MG63 (cell line): ENCODE data around the gene RPLP2. TPM values are rescaled to one million over a fixed set of nuclear protein-coding genes. Genes with fewer than 3 reads are reported as not detected.

Experiments
- DNase-seq: peaks from one replicate; pipeline ENCODE4 v3.0.0-alpha.2; 2020
- H3K27me3 ChIP-seq: fragments of 250-450 bp; sonication (Bioruptor Pico); 2 replicates; pipeline ENCODE4 v1.5.1; 2020; ENCODE audit warnings: mild to moderate bottlenecking, moderate library complexity
- H3K36me3 ChIP-seq: fragments of 250-450 bp; sonication (Bioruptor Pico); 2 replicates; pipeline ENCODE4 v1.5.1; 2020; ENCODE audit warnings: mild to moderate bottlenecking, moderate library complexity
- H3K4me3 ChIP-seq: fragments of 250-450 bp; sonication (Bioruptor Pico); 2 replicates; pipeline ENCODE4 v1.5.1; 2020; ENCODE audit warnings: mild to moderate bottlenecking, moderate library complexity
- H3K9me3 ChIP-seq: fragments of 250-450 bp; sonication (Bioruptor Pico); 2 replicates; pipeline ENCODE4 v1.5.1; 2020; ENCODE audit warnings: mild to moderate bottlenecking, moderate library complexity
- total RNA-seq: library from RNA; depleted of rRNA; stranded (reverse); fragments of >200 nt; shearing (Covaris generic); gene quantifications from 2 replicates; pipeline ENCODE4 v1.2.3, GENCODE V29; 2014; ENCODE audit warnings: low replicate concordance; rRNA removed

Gene RPLP2
- 770 and 1,105 TPM in 2 replicates for total RNA-seq

GRCh38 chr11:809287-810039 is at the start of gene RPLP2:
Gene RPLP2, plus strand, starts transcription at chr11:809967. Its CDS starts 268 bp downstream, at chr11:810235.
- Histone ChIP-seq H3K36me3 (peaks cover 53% of the 10 kb centered on the region), H3K4me3 (peak within 1 kb of the TSS; percentile 82), H3K9me3 (no peaks in the 10 kb centered on the region), H3K27me3 (no peaks in the 10 kb centered on the region)
- peak; percentile 98 for DNase-seq

GRCh38 chr11:760236-760635 is 49.5 kb upstream of the RPLP2 start:
- no peak for DNase-seq
- Histone ChIP-seq H3K4me3 (no peak overlapping the region), H3K9me3 (no peaks in the 10 kb centered on the region), H3K36me3 (peaks cover 92% of the 10 kb centered on the region), H3K27me3 (no peaks in the 10 kb centered on the region)

GRCh38 chr11:761526-762108 is 48.1 kb upstream of the RPLP2 start:
- Histone ChIP-seq H3K4me3 (no peak overlapping the region), H3K9me3 (no peaks in the 10 kb centered on the region), H3K36me3 (peaks cover 95% of the 10 kb centered on the region), H3K27me3 (no peaks in the 10 kb centered on the region)
- DNase-seq = no peak

- Histone ChIP-seq H3K27me3 (no peaks in the 10 kb centered on the region), H3K9me3 (no peaks in the 10 kb centered on the region), H3K36me3 (peaks cover 95% of the 10 kb centered on the region), H3K4me3 (no peak overlapping the region)
- peak; percentile 67 for DNase-seq
These were observed 47.2 kb upstream of the RPLP2 start for GRCh38 chr11:762421-763072.

GRCh38 chr11:763073-763463 is 46.7 kb upstream of the RPLP2 start:
- DNase-seq = no peak
- Histone ChIP-seq H3K9me3 (no peaks in the 10 kb centered on the region), H3K36me3 (peaks cover 91% of the 10 kb centered on the region), H3K4me3 (no peak overlapping the region), H3K27me3 (no peaks in the 10 kb centered on the region)

- Histone ChIP-seq H3K27me3 (no peaks in the 10 kb centered on the region), H3K4me3 (no peak overlapping the region), H3K36me3 (peaks cover 88% of the 10 kb centered on the region), H3K9me3 (no peaks in the 10 kb centered on the region)
- no peak for DNase-seq
These were observed 46.0 kb upstream of the RPLP2 start for GRCh38 chr11:763549-764321.

- H3K36me3 ChIP-seq = peaks cover 85% of the 10 kb centered on the region
- DNase-seq = no peak
- no peak overlapping the region for H3K4me3 ChIP-seq
- H3K27me3 ChIP-seq = no peaks in the 10 kb centered on the region
- H3K9me3 ChIP-seq = no peaks in the 10 kb centered on the region
These were observed 45.3 kb upstream of the RPLP2 start for GRCh38 chr11:764322-765024.

- no peak overlapping the region for H3K4me3 ChIP-seq
- DNase-seq = peak; percentile 60
- peaks cover 83% of the 10 kb centered on the region for H3K36me3 ChIP-seq
- H3K27me3 ChIP-seq = no peaks in the 10 kb centered on the region
- H3K9me3 ChIP-seq = no peaks in the 10 kb centered on the region
These were observed 44.6 kb upstream of the RPLP2 start for GRCh38 chr11:765025-765801.

- no peak for DNase-seq
These were observed 44.0 kb upstream of the RPLP2 start for GRCh38 chr11:765802-766091.

GRCh38 chr11:766106-766935 is 43.4 kb upstream of the RPLP2 start:
- Histone ChIP-seq H3K36me3 (peaks cover 85% of the 10 kb centered on the region), H3K4me3 (no peak overlapping the region), H3K9me3 (no peaks in the 10 kb centered on the region), H3K27me3 (no peaks in the 10 kb centered on the region)
- DNase-seq = no peak

More at GRCh38 chr11:765802-766091, 44.0 kb upstream of the RPLP2 start:
- Histone ChIP-seq H3K27me3 (no peaks in the 10 kb centered on the region), H3K36me3 (peaks cover 83% of the 10 kb centered on the region), H3K4me3 (no peak overlapping the region), H3K9me3 (no peaks in the 10 kb centered on the region)

GRCh38 chr11:766936-767210 is 42.9 kb upstream of the RPLP2 start:
- Histone ChIP-seq H3K4me3 (no peak overlapping the region), H3K36me3 (peaks cover 85% of the 10 kb centered on the region)

GRCh38 chr11:767238-767637 is 42.5 kb upstream of the RPLP2 start:
- no peaks in the 10 kb centered on the region for H3K27me3 ChIP-seq
- no peak overlapping the region for H3K4me3 ChIP-seq
- no peaks in the 10 kb centered on the region for H3K9me3 ChIP-seq
- peaks cover 82% of the 10 kb centered on the region for H3K36me3 ChIP-seq
- no peak for DNase-seq

More at GRCh38 chr11:766936-767210, 42.9 kb upstream of the RPLP2 start:
- Histone ChIP-seq H3K27me3 (no peaks in the 10 kb centered on the region), H3K9me3 (no peaks in the 10 kb centered on the region)
- no peak for DNase-seq

GRCh38 chr11:769887-770641 is 39.7 kb upstream of the RPLP2 start:
- H3K27me3 ChIP-seq = no peaks in the 10 kb centered on the region
- H3K36me3 ChIP-seq = peaks cover 84% of the 10 kb centered on the region
- no peak for DNase-seq
- H3K9me3 ChIP-seq = no peaks in the 10 kb centered on the region
- no peak overlapping the region for H3K4me3 ChIP-seq

- DNase-seq = no peak
- H3K36me3 ChIP-seq = peaks cover 79% of the 10 kb centered on the region
These were observed 38.8 kb upstream of the RPLP2 start for GRCh38 chr11:770642-771616.

More at GRCh38 chr11:770642-771616, 38.8 kb upstream of the RPLP2 start:
- H3K27me3 ChIP-seq = no peaks in the 10 kb centered on the region
- no peak overlapping the region for H3K4me3 ChIP-seq
- no peaks in the 10 kb centered on the region for H3K9me3 ChIP-seq
